AG09309 (cell line): ENCODE data around the gene SH3BGR.

ENCODE experiments used
- DNase-seq: peaks from one replicate; pipeline ENCODE4 v3.0.0-alpha.2; 2010; ENCODE audit warnings: low read depth
- H3K4me3 ChIP-seq: 2 replicates; pipeline ENCODE4 v1.5.1; 2011; ENCODE audit warnings: mild to moderate bottlenecking, low read depth, low read length, moderate library complexity; ENCODE audit not compliant: control insufficient read depth
- CTCF ChIP-seq: IDR thresholded peaks from 2 replicates; pipeline ENCODE4 v1.5.1; 2011; ENCODE audit warnings: mild to moderate bottlenecking, low read depth, low read length, inconsistent platforms; ENCODE audit not compliant: insufficient read depth, control insufficient read depth; ENCODE audit errors: missing control alignments

SH3BGR gene

GRCh38 chr21:39484711-39485276 lies 33.0 kb downstream of the SH3BGR start:
- DNase-seq = no peak

GRCh38 chr21:39489380-39489924 lies 37.7 kb downstream of the SH3BGR start:
- H3K4me3 ChIP-seq = no peak overlapping the region
- no peak for DNase-seq
- no peak for TF ChIP-seq CTCF

More at GRCh38 chr21:39484711-39485276, 33.0 kb downstream of the SH3BGR start:
- TF ChIP-seq CTCF = no peak
- no peak overlapping the region for H3K4me3 ChIP-seq

- no peak for DNase-seq
- TF ChIP-seq CTCF = no peak
- no peak overlapping the region for H3K4me3 ChIP-seq
Measured at GRCh38 chr21:39499156-39499555, 47.4 kb downstream of the SH3BGR start.

- TF ChIP-seq CTCF = no peak
- no peak for DNase-seq
- no peak overlapping the region for H3K4me3 ChIP-seq
Measured at GRCh38 chr21:39502631-39503030, 50.9 kb downstream of the SH3BGR start.

- no peak for TF ChIP-seq CTCF
- DNase-seq = no peak
- no peak overlapping the region for H3K4me3 ChIP-seq
Measured at GRCh38 chr21:39503123-39503762, 51.5 kb downstream of the SH3BGR start.

- DNase-seq = no peak
- TF ChIP-seq CTCF = no peak
Measured at GRCh38 chr21:39504230-39504629, 52.5 kb downstream of the SH3BGR start.

GRCh38 chr21:39510240-39510639 lies 58.5 kb downstream of the SH3BGR start:
- no peak for DNase-seq
- H3K4me3 ChIP-seq = no peak overlapping the region
- no peak for TF ChIP-seq CTCF

More at GRCh38 chr21:39504230-39504629, 52.5 kb downstream of the SH3BGR start:
- H3K4me3 ChIP-seq = no peak overlapping the region
